ENCODE data around the gene LMBRD2.

Gene LMBRD2

GRCh38 chr5:36156619-36157018, 4.9 kb upstream of the LMBRD2 start:
- H4K91ac ChIP-seq (ENCODE audit: low read depth, low read length, poor library complexity), result no peak overlapping the region
- no peak overlapping the region for H2BK12ac ChIP-seq (ENCODE audit: low read length)
- no peak overlapping the region for H3K9ac ChIP-seq (ENCODE audit: low read depth, low read length, poor library complexity)
- no peak overlapping the region for H3K4ac ChIP-seq (ENCODE audit: low read length)
- no peak overlapping the region for H2AFZ ChIP-seq (ENCODE audit: low read length)
- no peak overlapping the region for H2BK5ac ChIP-seq (ENCODE audit: low read length)
- no peak overlapping the region for H3K18ac ChIP-seq (ENCODE audit: low read length)
- peaks cover 1 to 2% of the 10 kb centered on the region in 2 donors for H3K4me1 ChIP-seq (ENCODE audit: control insufficient read depth in 2 of 2, insufficient read depth in 1 of 2, low read depth in 1 of 2, low read length in 2 of 2)
- no peak overlapping the region for H3K4me2 ChIP-seq (ENCODE audit: insufficient read depth, low read length, poor library complexity, severe bottlenecking)
- no peak overlapping the region for H3K23ac ChIP-seq (ENCODE audit: low read depth, low read length, poor library complexity)
- WGBS, 2 donors (ENCODE audit: extremely low coverage in 2 of 2, insufficient read length in 2 of 2, insufficient replicate concordance in 1 of 2), result no CpG with 5 or more reads among the region's 1 CpG
- H3K9me3 ChIP-seq (replicated peaks in 1 of 2; ENCODE audit: control insufficient read depth in 2 of 2, insufficient read depth in 1 of 2, low read depth in 1 of 2, low read length in 2 of 2), result no peaks in the 10 kb centered on the region
- H3K14ac ChIP-seq (ENCODE audit: low read length), result no peak overlapping the region
- no peak overlapping the region for H2AK5ac ChIP-seq (ENCODE audit: low read depth, low read length)
- peaks cover 27 to 90% of the 10 kb centered on the region in 2 donors for H3K36me3 ChIP-seq (replicated peaks in 1 of 2; ENCODE audit: control insufficient read depth in 2 of 2, insufficient read depth in 2 of 2, low read length in 2 of 2)
- no peak overlapping the region for H3K4me3 ChIP-seq (ENCODE audit: low read length in 2 of 2)
- H2BK120ac ChIP-seq (ENCODE audit: low read depth, low read length), result no peak overlapping the region
- no peak for DNase-seq (ENCODE audit: low spot score)
- peaks cover 2% of the 10 kb centered on the region for H3K79me1 ChIP-seq (ENCODE audit: low read depth, low read length)
- no peaks in the 10 kb centered on the region for H3K27me3 ChIP-seq (ENCODE audit: control insufficient read depth in 3 of 3, insufficient read depth in 3 of 3, low read depth in 1 of 3, low read length in 3 of 3)
- no peak overlapping the region for H3K27ac ChIP-seq (replicated peaks; ENCODE audit: low read length)
- H4K8ac ChIP-seq (ENCODE audit: low read depth, low read length), result no peak overlapping the region
- no peak overlapping the region for H2BK15ac ChIP-seq (ENCODE audit: low read length)

DNA sequence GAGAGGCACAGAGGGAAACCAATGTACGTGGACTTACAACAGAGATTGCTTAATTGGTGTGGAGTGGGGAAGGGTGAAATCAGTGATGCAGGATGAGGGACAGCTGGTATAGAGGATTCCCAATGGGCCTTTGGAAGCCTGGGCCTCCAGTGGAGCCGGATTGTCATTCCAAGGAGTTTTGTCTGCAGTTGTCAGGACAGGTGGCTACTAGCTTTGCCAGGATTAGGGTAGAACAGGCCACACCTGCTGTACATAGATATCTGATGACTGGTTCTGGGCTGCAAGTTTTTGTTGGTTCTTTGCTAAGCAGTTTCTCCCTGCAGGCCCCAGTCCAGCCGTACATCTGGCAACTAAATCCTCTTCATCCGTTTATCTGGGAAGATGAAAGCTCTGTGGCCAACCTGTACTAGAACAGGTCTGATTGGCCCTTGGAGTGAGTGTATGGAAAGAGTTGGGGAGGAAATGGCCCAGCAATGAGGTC, 4.5 kb upstream of the LMBRD2 start:
- Histone ChIP-seq H4K91ac (ENCODE audit: low read depth, low read length, poor library complexity) (no peak overlapping the region), H3K4ac (ENCODE audit: low read length) (no peak overlapping the region), H3K27me3 (ENCODE audit: control insufficient read depth in 3 of 3, insufficient read depth in 3 of 3, low read depth in 1 of 3, low read length in 3 of 3) (no peaks in the 10 kb centered on the region), H3K14ac (ENCODE audit: low read length) (no peak overlapping the region), H2BK5ac (ENCODE audit: low read length) (no peak overlapping the region), H2AFZ (ENCODE audit: low read length) (no peak overlapping the region), H3K18ac (ENCODE audit: low read length) (no peak overlapping the region), H2BK12ac (ENCODE audit: low read length) (no peak overlapping the region), H2BK15ac (ENCODE audit: low read length) (no peak overlapping the region), H3K4me2 (ENCODE audit: insufficient read depth, low read length, poor library complexity, severe bottlenecking) (no peak overlapping the region), H3K27ac (replicated peaks; ENCODE audit: low read length) (no peak overlapping the region), H3K9me3 (replicated peaks in 1 of 2; ENCODE audit: control insufficient read depth in 2 of 2, insufficient read depth in 1 of 2, low read depth in 1 of 2, low read length in 2 of 2) (no peaks in the 10 kb centered on the region), H2BK120ac (ENCODE audit: low read depth, low read length) (no peak overlapping the region), H3K36me3 (replicated peaks in 1 of 2; ENCODE audit: control insufficient read depth in 2 of 2, insufficient read depth in 2 of 2, low read length in 2 of 2) (peaks cover 24 to 86% of the 10 kb centered on the region in 2 donors), H3K23ac (ENCODE audit: low read depth, low read length, poor library complexity) (no peak overlapping the region), H3K4me1 (ENCODE audit: control insufficient read depth in 2 of 2, insufficient read depth in 1 of 2, low read depth in 1 of 2, low read length in 2 of 2) (peaks cover 1 to 2% of the 10 kb centered on the region in 2 donors), H2AK5ac (ENCODE audit: low read depth, low read length) (no peak overlapping the region), H3K4me3 (ENCODE audit: low read length in 2 of 2) (no peak overlapping the region), H3K9ac (ENCODE audit: low read depth, low read length, poor library complexity) (no peak overlapping the region), H3K79me1 (ENCODE audit: low read depth, low read length) (peaks cover 2% of the 10 kb centered on the region), H4K8ac (ENCODE audit: low read depth, low read length) (no peak overlapping the region)
- no peak for DNase-seq (ENCODE audit: low spot score)
- no CpG with 5 or more reads among the region's 4 CpGs for WGBS, 2 donors (ENCODE audit: extremely low coverage in 2 of 2, insufficient read length in 2 of 2, insufficient replicate concordance in 1 of 2)

- no CpG with 5 or more reads among the region's 7 CpGs for WGBS, 2 donors (ENCODE audit: extremely low coverage in 2 of 2, insufficient read length in 2 of 2, insufficient replicate concordance in 1 of 2)
- Histone ChIP-seq H3K27me3 (ENCODE audit: control insufficient read depth in 3 of 3, insufficient read depth in 3 of 3, low read depth in 1 of 3, low read length in 3 of 3) (no peaks in the 10 kb centered on the region), H3K14ac (ENCODE audit: low read length) (no peak overlapping the region), H2AFZ (ENCODE audit: low read length) (no peak overlapping the region), H2AK5ac (ENCODE audit: low read depth, low read length) (no peak overlapping the region), H3K4me2 (ENCODE audit: insufficient read depth, low read length, poor library complexity, severe bottlenecking) (no peak overlapping the region), H2BK15ac (ENCODE audit: low read length) (no peak overlapping the region), H3K18ac (ENCODE audit: low read length) (no peak overlapping the region), H3K9me3 (replicated peaks in 1 of 2; ENCODE audit: control insufficient read depth in 2 of 2, insufficient read depth in 1 of 2, low read depth in 1 of 2, low read length in 2 of 2) (no peaks in the 10 kb centered on the region), H2BK5ac (ENCODE audit: low read length) (no peak overlapping the region), H3K23ac (ENCODE audit: low read depth, low read length, poor library complexity) (no peak overlapping the region), H3K27ac (replicated peaks; ENCODE audit: low read length) (no peak overlapping the region), H3K4me3 (ENCODE audit: low read length in 2 of 2) (no peak overlapping the region), H2BK120ac (ENCODE audit: low read depth, low read length) (no peak overlapping the region), H3K4ac (ENCODE audit: low read length) (no peak overlapping the region), H3K4me1 (ENCODE audit: control insufficient read depth in 2 of 2, insufficient read depth in 1 of 2, low read depth in 1 of 2, low read length in 2 of 2) (peaks cover 1 to 4% of the 10 kb centered on the region in 2 donors), H2BK12ac (ENCODE audit: low read length) (no peak overlapping the region), H3K9ac (ENCODE audit: low read depth, low read length, poor library complexity) (no peak overlapping the region), H3K79me1 (ENCODE audit: low read depth, low read length) (peaks cover 2% of the 10 kb centered on the region), H4K91ac (ENCODE audit: low read depth, low read length, poor library complexity) (no peak overlapping the region), H3K36me3 (replicated peaks in 1 of 2; ENCODE audit: control insufficient read depth in 2 of 2, insufficient read depth in 2 of 2, low read length in 2 of 2) (peaks cover 20 to 77% of the 10 kb centered on the region in 2 donors), H4K8ac (ENCODE audit: low read depth, low read length) (no peak overlapping the region)
- no peak for DNase-seq (ENCODE audit: low spot score)
These were observed 3.6 kb upstream of the LMBRD2 start for GRCh38 chr5:36155291-36155690.

- H3K4me1 ChIP-seq (ENCODE audit: control insufficient read depth in 2 of 2, insufficient read depth in 1 of 2, low read depth in 1 of 2, low read length in 2 of 2), result peaks cover 1 to 4% of the 10 kb centered on the region in 2 donors
- H3K9me3 ChIP-seq (replicated peaks in 1 of 2; ENCODE audit: control insufficient read depth in 2 of 2, insufficient read depth in 1 of 2, low read depth in 1 of 2, low read length in 2 of 2), result no peaks in the 10 kb centered on the region
- no peak overlapping the region for H2BK5ac ChIP-seq (ENCODE audit: low read length)
- no CpG with 5 or more reads among the region's 4 CpGs for WGBS, 2 donors (ENCODE audit: extremely low coverage in 2 of 2, insufficient read length in 2 of 2, insufficient replicate concordance in 1 of 2)
- H3K27me3 ChIP-seq (ENCODE audit: control insufficient read depth in 3 of 3, insufficient read depth in 3 of 3, low read depth in 1 of 3, low read length in 3 of 3), result no peaks in the 10 kb centered on the region
- H3K9ac ChIP-seq (ENCODE audit: low read depth, low read length, poor library complexity), result no peak overlapping the region
- no peak overlapping the region for H4K91ac ChIP-seq (ENCODE audit: low read depth, low read length, poor library complexity)
- no peak overlapping the region for H3K14ac ChIP-seq (ENCODE audit: low read length)
- H3K36me3 ChIP-seq (replicated peaks in 1 of 2; ENCODE audit: control insufficient read depth in 2 of 2, insufficient read depth in 2 of 2, low read length in 2 of 2), result peaks cover 11 to 61% of the 10 kb centered on the region in 2 donors
- H2AK5ac ChIP-seq (ENCODE audit: low read depth, low read length), result no peak overlapping the region
- no peak overlapping the region for H3K18ac ChIP-seq (ENCODE audit: low read length)
- no peak for DNase-seq (ENCODE audit: low spot score)
- no peak overlapping the region for H3K27ac ChIP-seq (replicated peaks; ENCODE audit: low read length)
- no peaks in the 10 kb centered on the region for H3K79me1 ChIP-seq (ENCODE audit: low read depth, low read length)
- no peak overlapping the region for H2BK12ac ChIP-seq (ENCODE audit: low read length)
- H2BK15ac ChIP-seq (ENCODE audit: low read length), result no peak overlapping the region
- H3K4me2 ChIP-seq (ENCODE audit: insufficient read depth, low read length, poor library complexity, severe bottlenecking), result no peak overlapping the region
- no peak overlapping the region for H3K23ac ChIP-seq (ENCODE audit: low read depth, low read length, poor library complexity)
- no peak overlapping the region for H4K8ac ChIP-seq (ENCODE audit: low read depth, low read length)
- no peak overlapping the region for H2AFZ ChIP-seq (ENCODE audit: low read length)
- peak overlapping the region in 1 of 2 donors; percentile 79 for H3K4me3 ChIP-seq (ENCODE audit: low read length in 2 of 2)
- H2BK120ac ChIP-seq (ENCODE audit: low read depth, low read length), result no peak overlapping the region
- no peak overlapping the region for H3K4ac ChIP-seq (ENCODE audit: low read length)
These were observed 2.0 kb upstream of the LMBRD2 start for GRCh38 chr5:36153726-36154125.
